Loucy (cell line): ENCODE measurements around the gene POLD3.

ENCODE experiments used
- H2AFZ ChIP-seq: fragments of 200-600 bp; sonication (generic); 2 replicates; pipeline ENCODE4 v1.6.0; 2016; ENCODE audit warnings: antibody characterized with exemption, mild to moderate bottlenecking, low read length, moderate library complexity
- H3F3A ChIP-seq: fragments of 200-600 bp; 2 replicates; pipeline ENCODE4 v1.6.0; 2016; ENCODE audit warnings: antibody characterized with exemption, low read depth, mild to moderate bottlenecking
- H3K27me3 ChIP-seq: fragments of 200-600 bp; sonication (generic); 2 replicates; pipeline ENCODE4 v1.6.1; 2014; ENCODE audit warnings: low read length, mild to moderate bottlenecking; ENCODE audit not compliant: insufficient read depth, poor library complexity, severe bottlenecking
- H3K36me3 ChIP-seq: fragments of 200-600 bp; sonication (generic); 2 replicates; pipeline ENCODE4 v1.6.1; 2016; ENCODE audit warnings: low read length; ENCODE audit not compliant: insufficient read depth
- H3K4me1 ChIP-seq: fragments of 200-600 bp; sonication (generic); 2 replicates; pipeline ENCODE4 v1.5.1; 2014; ENCODE audit warnings: low read length, mild to moderate bottlenecking; ENCODE audit not compliant: insufficient read depth, poor library complexity, severe bottlenecking
- H3K4me2 ChIP-seq: fragments of 200-600 bp; sonication (generic); 2 replicates; pipeline ENCODE4 v1.6.0; 2014; ENCODE audit warnings: antibody characterized with exemption, low read length, low read depth, mild to moderate bottlenecking; ENCODE audit not compliant: poor library complexity, severe bottlenecking
- H3K4me3 ChIP-seq: fragments of 200-600 bp; sonication (generic); 2 replicates; pipeline ENCODE4 v1.5.1; 2014; ENCODE audit warnings: low read length, mild to moderate bottlenecking, mixed read lengths; ENCODE audit not compliant: poor library complexity, severe bottlenecking
- H3K79me2 ChIP-seq: fragments of 200-600 bp; sonication (generic); 2 replicates; pipeline ENCODE4 v1.6.1; 2014; ENCODE audit warnings: low read length; ENCODE audit not compliant: insufficient read depth
- H3K9ac ChIP-seq: fragments of 200-600 bp; sonication (generic); 2 replicates; pipeline ENCODE4 v1.6.0; 2014; ENCODE audit warnings: mild to moderate bottlenecking, low read depth, low read length, moderate library complexity; ENCODE audit not compliant: poor library complexity, severe bottlenecking
- H3K9me2 ChIP-seq: fragments of 200-600 bp; sonication (generic); replicated peaks from 2 replicates; pipeline ENCODE4 v1.6.1; 2016; ENCODE audit warnings: low read depth, low read length, mixed read lengths
- H3K9me3 ChIP-seq: fragments of 200-600 bp; sonication (generic); 2 replicates; pipeline ENCODE4 v1.6.1; 2014; ENCODE audit warnings: mild to moderate bottlenecking, antibody characterized with exemption, low read length, low read depth; ENCODE audit not compliant: insufficient read depth
- H4K20me1 ChIP-seq: fragments of 200-600 bp; sonication (generic); 2 replicates; pipeline ENCODE4 v1.6.0; 2014; ENCODE audit warnings: antibody characterized with exemption, low read length, mild to moderate bottlenecking; ENCODE audit not compliant: insufficient read depth, poor library complexity, severe bottlenecking
- EZH2phosphoT487 ChIP-seq: fragments of 200-600 bp; IDR thresholded peaks from 2 replicates; pipeline ENCODE4 v1.6.1; 2018; ENCODE audit warnings: antibody characterized with exemption, mild to moderate bottlenecking, moderate library complexity, borderline replicate concordance
- TF ChIP-seq, protein P1 (sequence below): fragments of 200-600 bp; sonication (generic); conservative IDR thresholded peaks from 2 replicates; pipeline ENCODE4 v1.5.1; 2014; ENCODE audit warnings: mild to moderate bottlenecking, antibody characterized with exemption, low read length

The POLD3 gene

GRCh38 chr11:74550991-74551753, 41.2 kb upstream of the POLD3 start:
- TF ChIP-seq EZH2phosphoT487 = no peak
- TF ChIP-seq, protein P1, sequence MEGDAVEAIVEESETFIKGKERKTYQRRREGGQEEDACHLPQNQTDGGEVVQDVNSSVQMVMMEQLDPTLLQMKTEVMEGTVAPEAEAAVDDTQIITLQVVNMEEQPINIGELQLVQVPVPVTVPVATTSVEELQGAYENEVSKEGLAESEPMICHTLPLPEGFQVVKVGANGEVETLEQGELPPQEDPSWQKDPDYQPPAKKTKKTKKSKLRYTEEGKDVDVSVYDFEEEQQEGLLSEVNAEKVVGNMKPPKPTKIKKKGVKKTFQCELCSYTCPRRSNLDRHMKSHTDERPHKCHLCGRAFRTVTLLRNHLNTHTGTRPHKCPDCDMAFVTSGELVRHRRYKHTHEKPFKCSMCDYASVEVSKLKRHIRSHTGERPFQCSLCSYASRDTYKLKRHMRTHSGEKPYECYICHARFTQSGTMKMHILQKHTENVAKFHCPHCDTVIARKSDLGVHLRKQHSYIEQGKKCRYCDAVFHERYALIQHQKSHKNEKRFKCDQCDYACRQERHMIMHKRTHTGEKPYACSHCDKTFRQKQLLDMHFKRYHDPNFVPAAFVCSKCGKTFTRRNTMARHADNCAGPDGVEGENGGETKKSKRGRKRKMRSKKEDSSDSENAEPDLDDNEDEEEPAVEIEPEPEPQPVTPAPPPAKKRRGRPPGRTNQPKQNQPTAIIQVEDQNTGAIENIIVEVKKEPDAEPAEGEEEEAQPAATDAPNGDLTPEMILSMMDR = no peak
- Histone ChIP-seq H2AFZ (no peak overlapping the region), H3K9ac (no peak overlapping the region), H3K9me3 (no peaks in the 10 kb centered on the region), H3K4me1 (no peaks in the 10 kb centered on the region), H3F3A (no peaks in the 10 kb centered on the region), H3K27me3 (no peaks in the 10 kb centered on the region), H3K4me2 (no peak overlapping the region), H3K36me3 (no peaks in the 10 kb centered on the region), H3K9me2 (no peaks in the 10 kb centered on the region), H3K4me3 (no peak overlapping the region), H4K20me1 (no peaks in the 10 kb centered on the region), H3K79me2 (no peaks in the 10 kb centered on the region)

- Histone ChIP-seq H3K4me2 (no peak overlapping the region), H3K9me3 (no peaks in the 10 kb centered on the region), H3K79me2 (no peaks in the 10 kb centered on the region)
Observed at GRCh38 chr11:74551754-74552145, 40.6 kb upstream of the POLD3 start.

GRCh38 chr11:74557526-74557925, 34.9 kb upstream of the POLD3 start:
- H2AFZ ChIP-seq = no peak overlapping the region

More at GRCh38 chr11:74551754-74552145, 40.6 kb upstream of the POLD3 start:
- no peaks in the 10 kb centered on the region for H4K20me1 ChIP-seq
- no peak overlapping the region for H3K4me3 ChIP-seq
- H3F3A ChIP-seq = no peaks in the 10 kb centered on the region
- H3K9me2 ChIP-seq = no peaks in the 10 kb centered on the region
- H2AFZ ChIP-seq = no peak overlapping the region
- no peak overlapping the region for H3K9ac ChIP-seq
- TF ChIP-seq, protein P1 = no peak
- no peak for TF ChIP-seq EZH2phosphoT487
- H3K4me1 ChIP-seq = no peaks in the 10 kb centered on the region
- H3K36me3 ChIP-seq = no peaks in the 10 kb centered on the region
- no peaks in the 10 kb centered on the region for H3K27me3 ChIP-seq

More at GRCh38 chr11:74557526-74557925, 34.9 kb upstream of the POLD3 start:
- Histone ChIP-seq H4K20me1 (no peaks in the 10 kb centered on the region), H3K4me1 (no peaks in the 10 kb centered on the region), H3K9me3 (no peaks in the 10 kb centered on the region), H3K27me3 (no peaks in the 10 kb centered on the region), H3K4me2 (no peak overlapping the region), H3F3A (no peaks in the 10 kb centered on the region), H3K4me3 (no peak overlapping the region), H3K79me2 (no peaks in the 10 kb centered on the region), H3K36me3 (no peaks in the 10 kb centered on the region), H3K9me2 (no peaks in the 10 kb centered on the region), H3K9ac (no peak overlapping the region)
- TF ChIP-seq EZH2phosphoT487 = no peak
- TF ChIP-seq, protein P1 = no peak
